ENCODE data around the gene HOXC13. TPM values are rescaled to one million over a fixed set of nuclear protein-coding genes. Genes with fewer than 3 reads are reported as not detected.

The HOXC13 gene
- total RNA-seq, 1 donor from 2014 or later: not detected

- Mint-ChIP-seq H3K9me3 (ENCODE audit: low read depth) (no peaks in the 10 kb centered on the region), H3K4me1 (ENCODE audit: low read depth) (peaks cover 23% of the 10 kb centered on the region), H3K4me3 (ENCODE audit: unreplicated experiment) (no peak overlapping the region), H3K27me3 (ENCODE audit: low read depth) (peaks cover 85% of the 10 kb centered on the region), H3K27ac (ENCODE audit: unreplicated experiment) (no peak overlapping the region), H3K36me3 (ENCODE audit: low read depth) (peaks cover 4% of the 10 kb centered on the region)
- peak; percentile 5 for DNase-seq (ENCODE audit: low spot score)
- no peak for TF ChIP-seq CTCF (IDR thresholded peaks at IDR 0.05)
Observed at GRCh38 chr12:53971129-53971528, 32.5 kb downstream of the HOXC13 start.

GRCh38 chr12:53971686-53972085 is 33.1 kb downstream of the HOXC13 start:
- no peak for TF ChIP-seq CTCF (IDR thresholded peaks at IDR 0.05)
- Mint-ChIP-seq H3K27me3 (ENCODE audit: low read depth) (peaks cover 85% of the 10 kb centered on the region), H3K36me3 (ENCODE audit: low read depth) (peaks cover 4% of the 10 kb centered on the region), H3K9me3 (ENCODE audit: low read depth) (no peaks in the 10 kb centered on the region), H3K4me1 (ENCODE audit: low read depth) (peaks cover 17% of the 10 kb centered on the region), H3K27ac (ENCODE audit: unreplicated experiment) (no peak overlapping the region), H3K4me3 (ENCODE audit: unreplicated experiment) (no peak overlapping the region)
- no peak for DNase-seq (ENCODE audit: low spot score)

- Mint-ChIP-seq H3K36me3 (ENCODE audit: low read depth) (peaks cover 4% of the 10 kb centered on the region), H3K9me3 (ENCODE audit: low read depth) (no peaks in the 10 kb centered on the region), H3K4me1 (ENCODE audit: low read depth) (peaks cover 16% of the 10 kb centered on the region), H3K27me3 (ENCODE audit: low read depth) (peaks cover 85% of the 10 kb centered on the region), H3K4me3 (ENCODE audit: unreplicated experiment) (no peak overlapping the region), H3K27ac (ENCODE audit: unreplicated experiment) (no peak overlapping the region)
- DNase-seq (ENCODE audit: low spot score): no peak
- TF ChIP-seq CTCF (IDR thresholded peaks at IDR 0.05): no peak
Observed at GRCh38 chr12:53972152-53972702, 33.6 kb downstream of the HOXC13 start.

- DNase-seq (ENCODE audit: low spot score): no peak
- peak within 1 kb of the TSS; percentile 19 for H3K4me3 Mint-ChIP-seq (ENCODE audit: unreplicated experiment)
- H3K9me3 Mint-ChIP-seq (ENCODE audit: low read depth): no peaks in the 10 kb centered on the region
- H3K36me3 Mint-ChIP-seq (ENCODE audit: low read depth): peaks cover 4% of the 10 kb centered on the region
- peaks cover 16% of the 10 kb centered on the region for H3K4me1 Mint-ChIP-seq (ENCODE audit: low read depth)
- peaks cover 84% of the 10 kb centered on the region for H3K27me3 Mint-ChIP-seq (ENCODE audit: low read depth)
- no peak for TF ChIP-seq CTCF (IDR thresholded peaks at IDR 0.05)
- no peak within 1 kb of the TSS for H3K27ac Mint-ChIP-seq (ENCODE audit: unreplicated experiment)
Observed at GRCh38 chr12:53972722-53973235, 34.1 kb downstream of the HOXC13 start, which contains the start of gene HOXC11. HOXC11 (plus strand) TSS chr12:53973126; CDS start chr12:53973242, 116 bp downstream.

- TF ChIP-seq CTCF (IDR thresholded peaks at IDR 0.05): no peak
- peaks cover 16% of the 10 kb centered on the region for H3K4me1 Mint-ChIP-seq (ENCODE audit: low read depth)
- H3K27me3 Mint-ChIP-seq (ENCODE audit: low read depth): peaks cover 83% of the 10 kb centered on the region
- H3K9me3 Mint-ChIP-seq (ENCODE audit: low read depth): no peaks in the 10 kb centered on the region
- peak overlapping the region; percentile 19 for H3K4me3 Mint-ChIP-seq (ENCODE audit: unreplicated experiment)
- no peak for DNase-seq (ENCODE audit: low spot score)
- peaks cover 4% of the 10 kb centered on the region for H3K36me3 Mint-ChIP-seq (ENCODE audit: low read depth)
- no peak overlapping the region for H3K27ac Mint-ChIP-seq (ENCODE audit: unreplicated experiment)
Observed at GRCh38 chr12:53973236-53974042, 34.8 kb downstream of the HOXC13 start.

Data from chondrocyte (in vitro differentiated cells).